Stimulated activated CD4-positive, alpha-beta T cell treated with anti-CD3 and anti-CD28 coated beads, TNF-alpha, amount 100 ng/mL, for 1 hour (primary cell): ENCODE results near the gene EDN2.

Source experiments
- DNase-seq, 3 donors: peaks; one replicate each; pipeline ENCODE4 v3.0.0-alpha.2; 2020; ENCODE audit warnings: low read depth in 3 of 3, low spot score in 1 of 3

Gene EDN2

DNA sequence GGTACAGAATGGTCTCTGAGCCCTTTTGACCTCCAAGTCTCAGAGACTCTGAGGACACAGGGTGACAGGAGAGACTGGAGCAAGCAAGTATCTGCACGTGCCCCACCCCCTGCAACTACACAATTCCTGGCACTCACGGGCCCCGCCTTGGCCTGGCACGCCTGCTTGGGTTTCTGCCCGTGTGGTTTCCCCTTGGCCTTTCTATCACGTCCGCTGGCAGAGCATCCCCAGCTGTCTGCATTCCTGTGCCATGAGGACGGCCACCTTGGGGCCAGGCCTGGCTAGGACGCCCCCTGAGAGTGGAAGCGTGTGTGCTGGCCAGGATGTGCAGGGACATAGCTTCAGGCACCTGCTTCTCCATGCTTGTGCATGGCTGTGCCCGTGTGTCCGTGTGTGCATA lies 14.3 kb upstream of the EDN2 start:
- no peak for DNase-seq

DNA sequence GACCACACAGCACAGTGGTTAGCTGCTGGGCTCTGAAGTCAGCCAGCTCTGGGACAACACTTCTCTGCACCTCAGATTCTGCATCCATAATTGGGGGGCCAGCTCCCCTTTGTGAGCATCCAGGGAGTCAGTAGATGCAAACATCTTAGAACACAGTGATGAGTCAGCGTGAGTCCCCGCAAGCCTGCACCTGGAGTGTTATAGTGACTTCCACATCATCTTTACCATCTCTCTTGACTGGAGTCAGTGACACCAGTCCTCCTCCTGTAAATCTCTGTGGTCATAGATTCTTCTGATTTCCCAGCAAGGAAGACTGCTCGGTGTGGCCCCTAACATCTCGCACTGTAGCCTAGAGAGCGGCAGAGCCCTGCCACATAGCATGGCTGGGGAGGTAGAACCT lies 13.9 kb upstream of the EDN2 start:
- DNase-seq: no peak

DNA sequence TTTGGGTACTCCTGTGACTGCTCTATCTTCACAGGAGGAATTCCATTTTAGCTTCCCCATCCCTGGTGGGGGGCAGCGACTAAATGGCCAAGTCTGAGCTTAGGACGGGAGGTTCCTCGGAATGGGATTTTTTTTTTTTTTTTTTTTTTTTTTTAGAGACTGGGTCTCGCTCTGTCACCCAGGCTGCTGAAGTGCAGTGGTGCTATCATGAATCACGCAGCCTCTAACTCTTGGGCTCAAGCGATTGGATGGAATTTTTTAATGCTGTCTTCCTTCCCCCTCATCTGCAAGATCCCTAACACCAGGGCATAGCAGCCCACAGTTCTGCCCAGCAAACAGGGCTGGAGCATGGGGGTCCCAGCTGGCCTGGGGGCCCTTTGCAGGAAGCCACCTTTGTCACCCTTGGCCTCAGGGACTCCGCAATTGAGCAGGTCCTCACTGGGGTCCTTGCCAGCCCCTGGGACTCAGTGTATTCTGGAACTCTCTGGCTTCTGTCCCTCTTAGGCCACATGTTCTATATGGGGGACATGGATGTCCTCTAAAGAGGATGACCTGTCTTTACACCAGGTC lies 13.1 kb upstream of the EDN2 start:
- no peak for DNase-seq

DNA sequence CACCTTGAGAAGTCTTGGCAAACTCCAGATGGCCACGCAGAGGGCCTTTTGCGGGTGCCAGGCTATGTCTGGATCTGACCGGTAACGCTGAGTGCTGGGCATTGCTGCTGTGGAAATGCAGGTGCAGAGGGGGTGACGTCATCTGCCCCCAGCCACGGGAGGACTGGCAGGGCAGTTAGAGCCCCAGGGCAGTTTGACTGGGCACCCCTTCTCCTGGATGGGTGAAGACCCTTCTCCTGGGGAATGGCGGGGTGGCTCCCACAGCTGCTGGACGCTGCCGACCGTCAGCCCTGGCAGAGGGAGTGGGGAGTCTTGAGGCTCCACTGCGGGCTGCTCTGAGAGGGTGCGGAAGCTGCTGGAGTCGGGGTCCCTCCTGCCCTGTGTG lies 12.6 kb upstream of the EDN2 start:
- no peak for DNase-seq

DNA sequence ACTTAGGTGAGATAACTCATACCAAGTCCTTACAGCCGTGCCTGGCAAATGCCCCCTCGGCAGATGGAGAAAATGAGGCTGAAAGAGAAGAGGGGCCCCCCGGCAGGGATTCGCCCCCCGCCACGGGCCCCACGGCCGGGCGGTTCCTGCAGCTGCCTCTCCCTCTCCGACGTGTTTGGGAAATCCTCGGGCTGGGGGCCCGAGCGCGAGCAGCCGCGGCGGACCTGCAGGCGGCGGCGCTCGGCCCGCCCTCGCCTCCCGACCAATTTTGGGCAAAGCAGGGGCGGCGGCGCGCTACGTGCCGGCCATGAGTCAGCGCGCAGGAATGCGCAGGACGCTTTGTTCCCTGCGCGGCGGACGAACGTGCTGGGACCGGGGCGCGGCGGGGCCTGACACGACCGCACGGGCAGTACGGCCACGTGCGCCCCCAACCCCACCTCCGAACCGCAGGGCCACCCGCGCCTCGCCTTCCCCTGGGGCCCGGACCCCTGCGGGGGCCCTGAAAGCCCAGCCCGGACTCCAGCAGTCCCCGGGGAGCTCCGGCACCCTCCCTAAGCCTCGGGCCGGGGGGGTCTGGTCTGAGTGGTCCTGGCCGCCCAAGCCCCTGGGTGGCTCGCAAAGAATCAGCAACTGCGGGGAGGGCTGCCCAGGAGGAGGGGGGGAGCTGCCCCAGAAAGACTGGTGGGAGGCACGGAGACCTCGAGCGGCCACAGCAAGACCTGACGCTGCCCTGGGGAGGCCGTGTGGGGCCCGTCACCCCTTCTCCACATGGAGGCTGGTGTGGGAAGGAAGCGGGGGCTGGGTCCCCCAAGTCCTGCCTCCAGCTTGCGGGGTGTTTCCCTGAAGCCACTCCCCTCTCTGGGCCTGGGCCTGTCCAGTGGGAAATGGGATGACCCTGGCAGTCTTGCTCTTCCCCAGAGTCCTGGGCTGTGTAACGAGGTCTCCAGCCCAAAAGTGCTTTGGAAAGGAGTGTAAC lies 11.9 kb upstream of the EDN2 start:
- DNase-seq: no peak

DNA sequence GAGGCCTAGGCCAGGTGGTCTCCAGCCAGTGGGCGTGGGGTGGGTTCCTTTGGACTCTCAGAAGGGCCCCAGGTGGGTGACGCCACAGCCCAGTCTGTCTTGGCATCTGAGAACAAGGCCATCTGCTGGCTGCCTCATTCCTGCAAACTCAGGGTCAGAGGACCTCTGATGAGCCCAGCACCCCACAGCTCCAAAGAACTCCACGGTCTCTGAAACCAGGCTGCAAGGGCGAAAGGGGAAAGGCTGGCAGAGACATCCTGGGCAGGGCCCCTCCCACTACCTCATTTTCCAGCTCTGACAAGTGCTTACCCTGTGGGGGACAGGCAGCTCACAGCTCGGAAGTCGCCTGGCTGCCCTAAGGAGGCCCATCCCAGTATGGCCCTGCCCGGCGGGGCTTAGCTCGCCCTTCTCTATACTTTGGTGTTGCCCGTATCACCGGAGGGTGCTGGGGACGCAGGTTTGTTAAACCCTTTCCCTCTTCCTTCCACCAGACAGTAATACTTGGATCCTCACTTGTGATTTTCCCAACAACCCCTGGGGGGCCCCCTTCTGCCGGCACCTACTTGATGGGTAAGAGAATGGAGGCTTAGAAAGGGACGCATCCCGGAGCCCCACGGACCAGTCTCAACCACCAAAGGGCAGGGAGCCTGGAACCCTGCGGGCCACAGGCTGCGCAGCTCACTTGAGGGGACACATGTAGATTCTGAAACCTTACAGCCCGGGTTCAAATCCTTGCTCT lies 10.9 kb upstream of the EDN2 start:
- DNase-seq: no peak

DNA sequence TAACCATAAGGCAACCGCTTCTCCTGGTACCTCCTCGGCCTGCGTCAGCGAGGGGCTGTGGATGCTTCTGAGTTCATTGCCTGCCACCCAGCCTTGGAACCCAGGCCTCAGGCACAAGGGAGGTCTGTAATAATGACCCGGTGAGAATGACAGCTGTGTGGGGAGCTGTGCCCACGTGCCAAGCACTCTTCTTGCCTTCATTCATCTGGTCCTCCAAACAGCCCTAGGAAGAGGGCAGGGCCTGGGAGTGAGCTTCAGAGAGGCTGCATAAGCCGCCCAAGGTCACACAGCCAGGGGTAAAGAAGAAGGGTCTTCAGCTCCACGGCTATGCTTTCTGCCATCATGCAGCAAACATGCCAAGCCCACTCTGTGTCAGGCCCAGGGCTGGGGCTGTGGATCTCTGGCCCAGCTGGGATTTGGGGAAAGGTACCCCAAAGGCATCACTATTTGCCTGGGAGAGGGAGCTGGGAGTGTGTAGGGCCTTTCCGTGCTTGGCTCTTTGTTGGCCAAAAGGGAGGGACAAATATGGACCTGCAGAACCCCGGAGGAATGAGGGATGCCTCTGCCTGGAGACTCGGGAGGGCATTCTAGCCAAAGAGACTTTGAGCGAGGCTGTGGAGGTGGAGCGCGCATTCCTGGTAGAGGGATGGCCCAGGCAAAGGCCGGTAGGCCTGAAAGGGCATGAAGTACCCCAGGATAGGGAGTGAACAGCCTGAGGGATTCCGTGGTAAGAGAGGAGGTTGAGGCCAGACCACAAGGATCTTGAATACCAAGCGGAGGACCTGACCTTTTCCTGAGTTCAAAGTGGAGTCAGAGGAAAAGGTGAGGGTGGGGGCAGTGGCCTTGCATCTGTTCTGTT lies 10.1 kb upstream of the EDN2 start:
- DNase-seq: no peak

DNA sequence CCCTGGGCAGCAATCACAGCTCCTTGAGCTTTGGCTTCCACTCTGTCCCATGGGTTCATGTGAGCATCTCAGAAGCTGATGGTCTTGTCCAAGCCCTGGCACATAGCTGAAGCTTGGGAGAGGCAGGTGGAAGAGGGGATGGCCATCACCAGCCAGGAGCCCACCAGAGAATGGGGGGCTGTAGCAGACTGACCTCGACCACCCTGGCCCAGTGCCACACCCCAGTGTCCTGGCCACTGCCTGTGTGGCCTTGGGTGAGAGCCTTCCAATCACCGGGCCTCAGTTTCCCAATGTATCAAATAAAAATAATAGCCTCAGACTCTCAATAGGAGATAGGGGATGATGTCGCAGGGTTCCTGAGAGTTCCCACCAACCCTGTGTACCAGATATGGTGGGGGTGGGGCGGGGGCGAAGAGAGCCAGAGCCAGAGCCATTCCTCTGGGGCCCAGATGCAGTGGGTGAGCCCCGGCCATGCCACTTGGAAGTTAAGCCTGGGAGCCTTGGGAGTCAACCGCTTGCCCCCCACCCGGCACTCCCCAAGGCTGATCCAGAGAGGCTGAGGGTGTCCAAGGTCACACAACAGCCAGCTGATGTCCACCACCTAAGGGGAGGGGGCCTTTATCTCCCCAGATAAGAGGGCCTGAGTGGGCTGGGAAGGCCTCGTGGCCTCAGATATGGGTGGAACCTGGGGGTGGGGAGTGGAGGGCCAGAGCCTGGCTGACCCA lies 9.3 kb upstream of the EDN2 start:
- no peak for DNase-seq

DNA sequence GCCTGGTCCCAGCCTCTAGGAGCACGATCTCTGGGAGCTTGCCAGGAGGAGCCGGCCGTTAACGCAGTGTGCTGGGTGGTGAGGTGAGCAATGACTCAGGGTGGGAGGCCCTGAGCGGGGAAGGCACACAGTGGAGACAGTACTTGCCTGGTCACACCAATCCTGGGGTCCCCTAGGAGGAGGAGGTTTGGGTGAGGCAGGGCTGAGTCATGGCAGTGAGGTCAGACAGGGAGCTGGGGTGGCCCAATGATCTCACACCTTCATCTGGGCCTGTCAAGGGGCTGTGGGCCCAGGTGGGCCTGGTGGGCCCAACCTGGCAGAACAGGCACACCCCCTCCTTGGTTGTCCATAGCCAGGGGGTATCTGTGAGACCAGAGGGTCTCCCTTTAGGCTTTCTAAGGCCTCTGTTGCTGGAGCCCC lies 8.6 kb upstream of the EDN2 start:
- no peak for DNase-seq

DNA sequence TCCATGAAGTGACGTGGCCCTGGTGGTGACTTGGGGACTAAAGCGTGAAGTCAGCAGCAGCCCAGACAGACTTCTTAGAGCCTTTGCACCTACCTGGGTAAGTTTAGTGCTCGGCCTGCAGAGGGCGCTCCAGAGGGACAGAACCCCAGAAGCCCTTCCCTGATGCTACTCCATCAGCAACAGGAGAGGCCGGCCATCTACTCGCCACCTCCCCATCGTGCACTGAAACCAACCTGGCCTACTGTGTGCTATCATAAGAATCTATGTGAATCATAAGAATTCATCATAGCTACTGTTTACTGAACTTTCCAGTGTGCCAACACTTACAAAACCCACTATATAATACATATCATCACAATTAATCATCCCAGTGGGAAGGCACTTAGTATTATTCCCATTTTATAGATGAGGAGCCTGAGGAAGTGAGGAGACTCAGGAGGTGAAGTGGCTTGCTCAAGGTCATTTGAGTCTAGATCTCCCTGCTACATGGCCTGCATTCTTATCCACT lies 7.9 kb upstream of the EDN2 start:
- no peak for DNase-seq

DNA sequence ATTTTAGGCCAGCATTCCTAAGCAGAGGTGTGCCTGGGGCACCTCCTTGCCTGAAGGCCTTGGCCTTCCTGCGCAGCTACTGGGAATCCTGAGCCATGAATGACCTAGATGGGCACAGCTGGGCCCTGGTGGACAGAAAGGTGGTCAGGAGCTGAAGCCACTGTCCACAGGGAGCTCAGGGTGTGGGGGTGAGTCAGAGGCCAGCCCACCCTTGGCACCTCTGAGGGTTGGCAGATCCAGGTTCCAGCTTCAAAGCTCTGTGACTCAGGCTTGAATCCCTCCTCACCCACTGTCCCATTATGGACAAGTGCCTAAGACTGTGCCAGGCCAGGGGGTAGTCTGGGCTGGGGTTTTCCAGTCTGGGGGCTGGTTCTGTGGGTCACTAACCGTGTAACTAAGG lies 6.4 kb upstream of the EDN2 start:
- DNase-seq: no peak

DNA sequence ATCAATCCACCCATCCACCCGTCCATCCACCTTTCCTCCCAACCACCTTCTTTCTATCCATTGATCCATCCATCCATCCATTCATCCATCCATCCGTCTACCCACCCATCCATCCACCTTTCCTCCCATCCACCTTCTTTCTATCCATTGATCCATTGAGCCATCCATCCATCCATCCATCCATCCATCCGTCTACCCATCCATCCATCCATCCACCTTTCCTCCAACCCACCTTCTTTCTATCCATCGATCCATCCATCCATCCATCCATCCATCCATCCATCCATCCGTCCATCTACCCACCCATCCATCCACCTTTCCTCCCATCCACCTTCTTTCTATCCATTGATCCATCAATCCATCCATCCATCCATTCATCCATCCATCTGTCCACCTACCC lies 5.1 kb upstream of the EDN2 start:
- DNase-seq: no peak

DNA sequence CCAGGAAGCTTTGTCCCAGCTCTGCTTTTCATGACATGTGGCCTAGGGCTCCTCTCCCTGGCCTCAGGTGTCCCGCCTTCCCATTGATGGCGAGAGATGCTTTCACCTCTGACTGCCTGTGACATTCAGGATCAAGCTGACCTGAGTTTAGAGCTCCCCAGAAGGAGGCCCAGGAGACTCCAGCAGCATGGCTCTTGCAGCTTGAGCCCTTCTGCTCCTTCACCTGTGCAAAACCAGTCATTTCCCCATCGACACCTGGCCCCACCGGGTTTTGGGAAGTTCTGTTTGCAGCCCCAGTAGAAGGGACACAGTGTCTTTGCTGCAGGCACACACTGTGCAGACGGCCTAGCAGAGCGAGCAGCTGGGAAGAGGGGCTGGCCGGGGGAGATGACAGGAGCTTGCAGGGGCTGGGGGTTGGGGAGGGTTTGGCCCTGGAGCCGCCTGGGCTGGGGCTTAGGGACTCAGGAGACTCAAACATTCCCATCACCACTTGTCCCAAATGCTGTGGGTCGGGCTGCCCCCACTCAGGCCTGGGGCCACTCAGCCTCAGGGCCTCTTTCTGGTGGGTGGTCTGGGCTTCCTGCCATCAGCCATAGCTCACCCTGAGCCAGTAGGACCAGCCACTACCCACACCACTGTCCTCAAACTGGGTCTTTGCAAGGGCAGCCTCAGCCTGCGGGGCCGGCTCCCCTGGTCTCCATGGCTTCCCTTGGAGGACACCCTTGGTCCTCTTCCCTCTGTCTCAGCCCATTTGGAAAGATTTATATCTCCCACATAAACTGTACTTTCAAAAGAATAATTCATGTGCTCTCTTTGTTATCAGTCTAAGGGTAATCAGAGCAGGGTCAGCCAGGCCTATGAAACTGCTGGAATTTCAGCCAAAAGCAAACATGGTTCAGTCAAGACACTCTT lies 3.8 kb upstream of the EDN2 start:
- no peak for DNase-seq

DNA sequence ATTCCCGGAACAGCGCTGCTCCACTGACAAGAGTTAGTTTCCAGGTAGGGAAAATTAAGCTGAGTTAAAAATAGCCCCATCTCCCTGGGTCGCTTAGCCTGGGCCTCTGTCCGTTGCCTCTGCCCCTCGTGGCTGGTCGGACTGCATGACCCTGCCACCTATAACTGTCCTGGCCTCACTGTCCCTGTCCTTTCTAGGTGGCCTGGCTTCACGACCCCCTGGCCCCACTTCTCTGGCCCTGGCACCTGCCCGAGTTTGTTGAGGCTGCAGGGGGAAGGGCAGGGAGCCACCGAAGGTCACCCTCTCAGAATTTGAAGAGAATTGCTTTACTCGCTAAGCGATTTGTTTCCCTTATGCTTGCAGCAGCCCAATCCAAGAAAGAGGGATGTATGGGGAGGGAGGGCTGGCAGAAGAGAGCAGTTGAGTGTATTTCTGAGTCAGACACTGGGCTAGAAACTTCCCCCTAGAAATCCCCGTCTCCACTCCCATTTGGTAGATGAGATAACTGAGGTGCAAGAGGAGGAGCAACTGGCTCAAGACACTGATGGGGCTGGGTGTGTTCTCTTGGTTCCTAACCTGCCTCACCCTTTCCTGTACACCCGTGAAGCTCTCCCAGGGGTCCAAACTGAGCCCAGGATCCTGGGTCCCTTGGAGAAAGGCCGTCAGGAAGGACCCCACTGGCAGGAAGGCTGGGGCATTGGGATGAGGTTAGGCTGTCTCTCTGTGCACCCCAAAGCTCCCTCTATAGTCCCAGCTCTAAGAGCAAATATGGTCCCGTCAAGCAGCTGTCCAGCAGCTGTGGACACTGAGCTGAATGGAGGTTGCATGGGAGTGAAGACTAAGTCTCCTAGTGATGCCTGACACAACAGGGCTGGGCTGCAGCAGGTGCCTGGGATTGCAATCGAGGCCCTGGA lies 2.9 kb upstream of the EDN2 start:
- no peak for DNase-seq

DNA sequence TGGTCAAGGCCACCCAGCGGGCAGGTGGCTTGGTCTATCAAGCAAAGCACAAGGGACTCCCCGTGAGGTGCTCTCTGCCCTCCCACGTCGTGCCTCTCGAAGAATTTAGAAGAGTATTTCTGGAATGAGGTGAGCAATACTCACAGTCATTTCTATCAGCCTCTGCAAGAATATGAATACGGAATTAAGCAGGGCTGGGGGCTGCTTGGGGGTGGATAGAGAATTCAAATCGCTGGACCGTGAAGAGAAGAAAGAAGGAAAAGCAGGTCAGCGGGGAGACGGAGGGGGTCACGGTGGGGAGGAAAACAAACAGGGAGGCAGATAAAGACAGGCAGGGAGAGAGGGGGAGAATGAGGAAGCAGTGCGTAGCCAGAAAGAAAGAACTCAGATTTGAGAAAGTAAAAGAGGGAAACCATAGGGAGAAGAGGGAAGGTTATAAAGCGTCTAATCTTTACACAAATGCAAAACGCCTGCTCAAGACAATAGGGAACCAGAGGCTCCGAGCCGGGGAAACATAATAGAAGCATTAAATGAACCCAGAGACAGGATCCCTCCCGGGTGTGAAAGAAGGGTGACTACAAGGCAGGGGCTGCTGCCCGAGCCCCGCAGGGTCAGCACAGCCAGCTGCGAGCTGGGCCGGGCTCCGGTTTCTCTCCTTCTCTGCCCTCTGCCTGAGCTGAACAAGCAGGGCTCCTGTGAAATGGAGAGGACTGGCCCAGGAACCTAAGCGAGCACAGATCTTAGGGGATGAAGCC lies 2.1 kb upstream of the EDN2 start:
- no peak for DNase-seq

DNA sequence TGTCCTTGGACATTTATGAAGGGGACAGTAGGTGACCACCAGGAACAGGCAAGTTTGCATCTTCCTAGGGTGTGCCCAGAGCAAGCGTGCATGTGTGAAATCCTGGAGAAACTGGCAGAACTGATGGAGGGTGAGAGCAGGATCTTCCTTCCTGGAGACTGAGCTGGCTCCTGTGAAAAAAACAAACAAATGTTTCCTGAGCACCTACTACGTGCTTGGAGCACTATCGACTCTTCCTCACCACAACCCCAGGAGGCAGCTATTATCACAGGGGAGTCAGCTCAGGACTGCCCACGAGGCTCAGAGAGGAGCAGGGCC lies 1.5 kb upstream of the EDN2 start:
- no peak for DNase-seq

DNA sequence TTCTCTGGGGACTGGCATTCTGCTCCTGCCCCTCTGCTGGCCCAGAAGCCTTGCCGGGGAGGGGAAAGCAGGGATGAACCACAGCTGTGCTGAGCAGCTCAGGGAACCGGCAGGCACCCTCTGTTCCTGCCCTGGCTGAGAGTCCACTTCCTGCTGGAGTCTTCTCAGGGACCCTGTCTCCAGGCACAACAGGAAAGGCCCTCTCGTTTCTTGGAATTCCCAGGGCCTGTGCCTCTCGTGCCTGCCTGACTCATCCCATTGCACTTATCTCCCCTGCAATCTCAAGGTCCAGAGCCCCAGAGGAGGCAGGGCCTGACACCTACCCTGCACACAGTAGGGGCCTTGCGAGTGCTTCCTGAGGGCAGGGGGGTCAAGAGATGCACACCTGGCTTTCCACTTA lies 1.1 kb upstream of the EDN2 start:
- DNase-seq: no peak

DNA sequence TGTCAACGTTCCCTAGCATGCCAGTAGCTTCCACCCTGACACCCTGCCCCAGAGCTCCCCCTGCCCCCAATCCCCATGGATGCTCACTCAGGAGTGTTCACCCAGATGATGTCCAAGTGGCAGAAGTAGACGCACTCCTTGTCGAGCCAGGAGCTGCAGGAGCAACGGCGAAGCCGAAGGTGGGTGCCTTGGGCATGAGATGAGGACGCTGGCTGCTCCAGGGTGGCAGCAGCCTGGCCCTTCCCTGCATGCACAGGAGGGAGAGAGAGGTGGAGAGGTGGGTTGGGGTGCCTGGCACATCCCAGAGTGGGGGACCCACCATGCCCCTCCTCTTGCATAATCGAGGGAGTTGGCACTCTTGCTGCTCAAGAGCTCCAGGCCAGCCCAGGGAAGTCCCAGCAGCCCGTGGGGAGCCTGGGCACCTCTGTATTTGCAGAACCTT lies 502 bp downstream of the EDN2 start:
- no peak for DNase-seq
